LNCAP (cell line): ENCODE results near the gene OTOS.

Experiments
- CTCF ChIP-seq: fragments of 450-650 bp; IDR thresholded peaks from 2 replicates; pipeline ENCODE4 v1.5.1; 2017; ENCODE audit warnings: mild to moderate bottlenecking

Gene OTOS

GRCh38 chr2:240136671-240137292, 3.7 kb downstream of the OTOS start:
- no peak for TF ChIP-seq CTCF

GRCh38 chr2:240136013-240136670, 4.3 kb downstream of the OTOS start, which contains the start of gene COPS9:
COPS9 (minus strand) TSS chr2:240136305; CDS start chr2:240136284, 21 bp downstream.
- TF ChIP-seq CTCF, result no peak

- no peak for TF ChIP-seq CTCF
These were observed 4.8 kb downstream of the OTOS start for GRCh38 chr2:240135706-240136012.

GRCh38 chr2:240134956-240135520, 5.4 kb downstream of the OTOS start:
- no peak for TF ChIP-seq CTCF

- no peak for TF ChIP-seq CTCF
These were observed 6.0 kb downstream of the OTOS start for GRCh38 chr2:240134466-240134865.

- TF ChIP-seq CTCF, result no peak
These were observed 7.1 kb downstream of the OTOS start for GRCh38 chr2:240133401-240133800.

- TF ChIP-seq CTCF, result no peak
These were observed 7.8 kb downstream of the OTOS start for GRCh38 chr2:240132651-240132980.
